ENCODE measurements around the gene PLEKHA3.

Gene PLEKHA3

GRCh38 chr2:178491612-178492011 lies 11.4 kb downstream of the PLEKHA3 start:
- TF ChIP-seq, protein P1, sequence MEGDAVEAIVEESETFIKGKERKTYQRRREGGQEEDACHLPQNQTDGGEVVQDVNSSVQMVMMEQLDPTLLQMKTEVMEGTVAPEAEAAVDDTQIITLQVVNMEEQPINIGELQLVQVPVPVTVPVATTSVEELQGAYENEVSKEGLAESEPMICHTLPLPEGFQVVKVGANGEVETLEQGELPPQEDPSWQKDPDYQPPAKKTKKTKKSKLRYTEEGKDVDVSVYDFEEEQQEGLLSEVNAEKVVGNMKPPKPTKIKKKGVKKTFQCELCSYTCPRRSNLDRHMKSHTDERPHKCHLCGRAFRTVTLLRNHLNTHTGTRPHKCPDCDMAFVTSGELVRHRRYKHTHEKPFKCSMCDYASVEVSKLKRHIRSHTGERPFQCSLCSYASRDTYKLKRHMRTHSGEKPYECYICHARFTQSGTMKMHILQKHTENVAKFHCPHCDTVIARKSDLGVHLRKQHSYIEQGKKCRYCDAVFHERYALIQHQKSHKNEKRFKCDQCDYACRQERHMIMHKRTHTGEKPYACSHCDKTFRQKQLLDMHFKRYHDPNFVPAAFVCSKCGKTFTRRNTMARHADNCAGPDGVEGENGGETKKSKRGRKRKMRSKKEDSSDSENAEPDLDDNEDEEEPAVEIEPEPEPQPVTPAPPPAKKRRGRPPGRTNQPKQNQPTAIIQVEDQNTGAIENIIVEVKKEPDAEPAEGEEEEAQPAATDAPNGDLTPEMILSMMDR (IDR thresholded peaks at IDR 0.05; ENCODE audit: low read length, missing control alignments) = no peak
- no peak overlapping the region for H3K4me3 ChIP-seq (replicated peaks; ENCODE audit: low read depth, low read length)
- DNase-seq (ENCODE audit: low read depth) = no peak

DNA sequence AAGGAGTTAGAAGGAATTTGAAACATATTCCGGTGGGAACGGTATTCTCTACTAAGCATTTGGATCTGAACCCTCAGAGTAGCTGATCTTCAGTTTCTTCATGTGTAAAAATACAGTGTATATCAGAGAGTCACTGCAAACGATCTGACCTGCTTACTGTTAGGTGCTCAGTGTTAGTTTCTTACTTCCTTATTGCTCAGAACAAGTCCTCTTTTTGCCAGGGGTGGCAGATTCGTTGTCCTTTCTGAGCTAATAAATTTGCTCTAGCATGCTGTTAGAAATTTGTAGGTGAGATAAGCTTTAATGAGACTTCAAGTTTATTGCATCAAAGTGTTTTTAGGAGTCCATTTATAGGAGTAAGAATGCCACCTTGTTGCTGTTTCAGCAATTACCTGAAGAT lies 15.8 kb downstream of the PLEKHA3 start:
- TF ChIP-seq, protein P1 (IDR thresholded peaks at IDR 0.05; ENCODE audit: low read length, missing control alignments) = no peak
- no peak overlapping the region for H3K4me3 ChIP-seq (replicated peaks; ENCODE audit: low read depth, low read length)
- DNase-seq (ENCODE audit: low read depth) = no peak

DNA sequence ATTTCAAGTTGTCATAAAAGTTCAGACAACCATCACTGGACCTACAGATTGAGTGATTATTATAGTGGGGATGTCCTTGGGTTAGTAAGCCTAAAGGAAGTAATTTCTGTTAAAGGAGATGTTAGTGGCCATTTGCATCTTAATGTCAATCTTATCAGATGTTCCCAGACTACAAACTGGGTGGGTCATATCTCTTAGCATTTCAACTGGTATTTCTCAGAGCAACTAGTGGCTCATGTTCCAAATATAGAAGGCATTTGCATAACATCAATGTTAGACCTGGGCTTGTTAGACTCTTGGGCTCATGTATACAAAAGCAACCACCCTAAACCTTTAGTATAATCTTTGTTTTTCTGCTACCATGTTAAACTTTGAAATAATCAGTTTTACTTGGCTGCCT lies 17.9 kb downstream of the PLEKHA3 start:
- TF ChIP-seq, protein P1 (IDR thresholded peaks at IDR 0.05; ENCODE audit: low read length, missing control alignments) = no peak

DNA sequence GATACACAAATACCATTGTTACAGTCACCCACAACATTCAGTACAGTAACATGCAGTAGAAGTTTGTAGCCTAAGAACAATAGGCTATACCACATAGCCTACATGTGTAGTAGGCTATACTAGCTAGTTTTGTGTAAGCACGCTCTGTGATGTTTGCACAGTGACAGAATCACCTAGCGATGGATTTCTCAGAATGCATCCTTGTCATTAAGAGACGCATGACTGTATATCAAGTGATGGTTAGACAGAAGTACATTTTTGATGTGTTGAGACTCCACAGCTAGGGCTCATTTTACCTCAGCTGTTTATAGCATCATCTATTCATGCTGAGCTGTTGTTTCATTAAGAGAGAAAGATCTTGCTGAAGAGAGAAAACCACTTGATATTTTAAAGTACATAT lies 19.4 kb downstream of the PLEKHA3 start:
- H3K4me3 ChIP-seq (replicated peaks; ENCODE audit: low read depth, low read length) = no peak overlapping the region
- no peak for DNase-seq (ENCODE audit: low read depth)
- TF ChIP-seq, protein P1 (IDR thresholded peaks at IDR 0.05; ENCODE audit: low read length, missing control alignments) = no peak

More for the DNA sequence above, 17.9 kb downstream of the PLEKHA3 start:
- DNase-seq (ENCODE audit: low read depth) = no peak
- H3K4me3 ChIP-seq (replicated peaks; ENCODE audit: low read depth, low read length) = no peak overlapping the region

GRCh38 chr2:178502751-178503150 lies 22.5 kb downstream of the PLEKHA3 start:
- TF ChIP-seq, protein P1 (IDR thresholded peaks at IDR 0.05; ENCODE audit: low read length, missing control alignments) = no peak
- no peak overlapping the region for H3K4me3 ChIP-seq (replicated peaks; ENCODE audit: low read depth, low read length)
- no peak for DNase-seq (ENCODE audit: low read depth)

- no peak overlapping the region for H3K4me3 ChIP-seq (replicated peaks; ENCODE audit: low read depth, low read length)
- TF ChIP-seq, protein P1 (IDR thresholded peaks at IDR 0.05; ENCODE audit: low read length, missing control alignments) = no peak
- DNase-seq (ENCODE audit: low read depth) = no peak
Measured at GRCh38 chr2:178506101-178506500, 25.8 kb downstream of the PLEKHA3 start.

GRCh38 chr2:178506524-178506923 lies 26.3 kb downstream of the PLEKHA3 start:
- no peak for DNase-seq (ENCODE audit: low read depth)

More at GRCh38 chr2:178506524-178506923, 26.3 kb downstream of the PLEKHA3 start:
- H3K4me3 ChIP-seq (replicated peaks; ENCODE audit: low read depth, low read length) = no peak overlapping the region
- TF ChIP-seq, protein P1 (IDR thresholded peaks at IDR 0.05; ENCODE audit: low read length, missing control alignments) = no peak
